Measurements from ENCODE around the gene USH1G.
"Not testable (repeated sequence)": the region's sequence is repeated elsewhere in the genome, so short reads cannot be mapped to it uniquely, and the experiment has no call there.

Gene USH1G

GRCh38 chr17:74925242-74925641 is 2.2 kb upstream of the USH1G start:
- no peak for FAIRE-seq

GRCh38 chr17:74924250-74924948 is 1.3 kb upstream of the USH1G start, which contains the start of gene OTOP2:
TSS of gene OTOP2 (plus strand) at chr17:74924273. CDS start at chr17:74924633, 360 bp downstream.
- no peak for FAIRE-seq

DNA sequence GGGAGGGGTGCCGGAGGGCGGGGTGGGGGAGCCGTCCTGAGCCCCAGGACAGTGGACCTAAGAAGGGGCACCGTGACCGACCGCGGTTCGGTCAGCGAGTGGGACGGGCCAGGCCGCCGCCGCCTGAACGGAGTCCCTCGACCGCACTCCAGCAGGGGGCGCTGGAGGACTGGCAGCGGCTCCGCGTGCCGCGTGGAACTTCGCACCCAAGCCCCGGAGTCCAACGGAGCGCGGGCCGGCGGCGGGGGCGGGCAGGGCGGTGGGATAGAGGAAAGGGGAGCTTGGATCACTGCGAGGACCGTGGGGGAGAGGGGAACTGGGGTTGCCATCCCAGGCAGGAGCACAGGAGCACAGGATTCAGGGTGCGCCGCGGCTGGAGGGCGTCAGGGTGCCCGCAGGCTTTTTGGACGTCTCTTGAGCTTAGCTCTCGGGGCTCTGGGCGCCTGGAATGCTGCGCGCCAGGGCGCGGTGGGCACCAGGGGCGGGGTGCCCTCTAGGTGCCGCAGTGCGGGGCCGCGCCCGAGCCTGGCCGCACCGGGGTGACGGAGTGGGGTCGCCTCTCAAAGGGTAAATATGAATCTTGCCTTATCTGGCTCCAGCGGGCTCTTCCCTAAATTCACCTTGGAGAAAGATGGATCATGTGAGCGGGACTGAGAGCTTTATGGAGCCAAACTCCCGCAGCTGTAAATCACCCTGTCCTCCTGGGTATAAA is 639 bp upstream of the USH1G start:
- FAIRE-seq, result no peak

DNA sequence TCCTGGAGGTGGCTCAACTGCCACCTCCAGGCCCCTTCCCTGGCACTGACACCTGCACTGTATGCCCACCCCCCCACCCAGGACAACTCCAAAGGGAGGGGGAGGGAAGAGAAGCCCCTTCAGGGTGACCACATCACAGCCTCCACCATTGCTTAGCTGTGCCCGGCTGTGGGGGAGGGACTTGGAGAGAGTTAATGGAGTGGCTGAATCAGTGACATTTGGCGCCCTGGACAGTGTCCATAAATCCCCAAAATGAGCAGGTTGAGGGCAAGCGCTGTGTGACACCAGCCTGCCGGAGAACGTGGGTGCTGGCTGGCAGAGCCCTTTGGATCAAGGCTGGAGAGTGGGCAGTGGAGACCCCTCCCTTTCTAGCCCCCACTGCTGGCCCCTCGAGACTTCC is 883 bp downstream of the USH1G start:
- FAIRE-seq, result no peak

DNA sequence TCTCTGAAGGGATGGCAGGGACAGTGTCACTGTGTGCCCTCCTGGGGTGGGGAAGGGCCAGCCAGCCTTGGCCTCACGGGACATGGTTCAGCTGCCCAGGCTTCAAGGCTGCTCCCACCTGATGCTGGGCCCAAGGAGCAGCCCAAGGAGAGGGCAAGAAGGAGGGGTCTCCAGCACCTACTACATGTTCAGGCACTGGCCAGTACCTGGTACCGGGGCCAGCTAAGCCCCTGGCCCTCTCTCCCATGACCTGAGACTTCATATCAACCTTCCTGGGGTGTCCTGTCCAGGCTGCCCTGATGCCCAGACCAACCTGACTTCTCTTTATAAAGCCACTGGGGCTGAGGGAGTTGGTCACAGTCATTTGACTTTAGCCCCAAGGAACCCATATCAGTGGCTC is 1.3 kb downstream of the USH1G start:
- FAIRE-seq, result no peak

DNA sequence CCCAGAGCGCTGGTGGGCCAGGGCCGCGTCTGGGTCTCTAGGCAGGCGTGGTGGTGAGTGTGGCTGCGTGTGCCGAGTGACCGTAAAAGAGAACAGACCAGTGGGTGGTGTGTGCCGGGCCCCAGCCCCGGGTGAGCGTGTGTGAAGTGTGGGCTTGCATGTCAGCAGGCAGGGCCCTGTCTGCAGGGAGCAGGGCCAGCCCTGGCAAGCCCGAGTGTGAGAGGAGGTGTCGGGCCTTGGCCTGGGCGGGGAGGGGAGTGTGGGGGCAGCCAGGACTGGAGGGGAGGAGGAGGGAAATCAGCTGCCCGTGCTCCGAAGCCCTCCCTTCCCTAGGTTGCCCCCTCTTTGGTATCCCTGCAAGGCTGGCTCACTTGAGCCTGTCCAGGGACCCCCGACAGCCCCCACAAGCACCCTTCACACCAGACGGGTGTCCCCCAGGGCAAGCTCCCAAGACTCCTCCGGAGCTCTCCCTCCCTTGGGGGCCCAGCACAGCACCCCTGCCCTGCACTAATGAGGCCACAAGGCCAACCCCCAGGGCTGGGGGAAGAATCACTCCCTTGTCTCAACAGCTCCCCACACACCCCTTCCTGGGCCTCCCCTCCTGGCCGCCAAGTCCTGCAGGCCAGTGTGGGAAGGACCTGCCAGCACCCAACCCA is 1.9 kb downstream of the USH1G start:
- no peak for FAIRE-seq

GRCh38 chr17:74920642-74921025 is 2.4 kb downstream of the USH1G start:
- no peak for FAIRE-seq

GRCh38 chr17:74920306-74920620 is 2.8 kb downstream of the USH1G start:
- no peak for FAIRE-seq

DNA sequence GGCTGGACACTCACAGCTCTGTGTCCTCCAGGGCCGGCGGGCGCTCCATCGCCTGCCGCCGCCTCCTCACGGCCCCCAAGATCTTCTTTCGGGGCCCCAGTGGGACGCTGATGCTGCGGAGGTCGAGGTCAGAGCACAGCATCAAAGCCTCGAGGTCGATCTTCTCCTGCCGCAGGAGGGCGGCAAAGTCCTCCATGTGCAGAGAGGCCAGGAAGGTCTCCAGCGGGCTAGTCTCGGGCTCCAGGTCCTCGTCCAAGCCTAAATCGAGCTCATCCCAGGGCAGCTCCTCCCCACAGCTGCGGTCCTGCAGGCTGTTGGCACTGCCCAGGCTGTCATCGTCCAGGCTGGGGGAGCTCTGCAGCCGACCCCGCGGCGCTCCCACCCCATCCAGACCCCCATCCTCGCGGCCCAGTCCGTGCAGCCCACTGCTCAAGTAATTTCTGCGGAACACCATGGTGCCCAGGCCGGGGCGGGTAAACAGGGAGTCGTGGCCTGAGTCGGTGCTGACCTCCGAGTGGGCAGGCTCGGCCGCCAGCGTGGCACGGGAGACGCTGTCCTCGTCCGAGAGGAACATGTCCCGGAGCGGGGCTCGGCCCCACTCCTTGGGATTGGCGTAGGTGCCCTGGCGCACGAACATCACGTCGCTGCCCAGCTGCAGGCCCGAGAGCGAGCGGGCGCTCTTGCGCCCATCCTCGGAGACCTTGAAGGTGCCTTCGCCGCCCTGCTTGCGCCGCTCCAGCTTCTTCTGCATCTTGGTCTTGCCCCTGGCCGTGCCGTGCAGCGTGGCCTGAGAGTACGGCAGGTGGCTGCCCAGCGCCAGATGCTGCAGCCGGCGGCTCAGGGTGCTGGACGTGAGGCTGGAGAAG is 3.4 kb downstream of the USH1G start:
- no peak for FAIRE-seq

GRCh38 chr17:74918906-74919305 is 4.1 kb downstream of the USH1G start:
- FAIRE-seq, result no peak

GRCh38 chr17:74917430-74917829 is 5.6 kb downstream of the USH1G start:
- no peak for FAIRE-seq

DNA sequence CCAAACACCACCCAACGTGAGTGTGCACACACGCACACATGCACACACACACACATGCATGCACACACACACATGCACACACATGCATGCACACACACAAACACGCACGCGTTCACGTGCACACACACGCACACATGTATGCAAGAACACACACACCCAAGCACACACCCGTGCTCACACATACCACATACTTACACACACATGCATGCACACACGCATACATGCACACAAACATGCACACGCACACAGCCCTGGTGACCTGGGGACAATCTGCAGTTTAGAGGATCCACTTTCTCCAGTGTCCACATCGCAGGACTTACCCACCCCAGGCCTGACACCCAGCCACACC is 6.2 kb downstream of the USH1G start:
- no peak for FAIRE-seq

DNA sequence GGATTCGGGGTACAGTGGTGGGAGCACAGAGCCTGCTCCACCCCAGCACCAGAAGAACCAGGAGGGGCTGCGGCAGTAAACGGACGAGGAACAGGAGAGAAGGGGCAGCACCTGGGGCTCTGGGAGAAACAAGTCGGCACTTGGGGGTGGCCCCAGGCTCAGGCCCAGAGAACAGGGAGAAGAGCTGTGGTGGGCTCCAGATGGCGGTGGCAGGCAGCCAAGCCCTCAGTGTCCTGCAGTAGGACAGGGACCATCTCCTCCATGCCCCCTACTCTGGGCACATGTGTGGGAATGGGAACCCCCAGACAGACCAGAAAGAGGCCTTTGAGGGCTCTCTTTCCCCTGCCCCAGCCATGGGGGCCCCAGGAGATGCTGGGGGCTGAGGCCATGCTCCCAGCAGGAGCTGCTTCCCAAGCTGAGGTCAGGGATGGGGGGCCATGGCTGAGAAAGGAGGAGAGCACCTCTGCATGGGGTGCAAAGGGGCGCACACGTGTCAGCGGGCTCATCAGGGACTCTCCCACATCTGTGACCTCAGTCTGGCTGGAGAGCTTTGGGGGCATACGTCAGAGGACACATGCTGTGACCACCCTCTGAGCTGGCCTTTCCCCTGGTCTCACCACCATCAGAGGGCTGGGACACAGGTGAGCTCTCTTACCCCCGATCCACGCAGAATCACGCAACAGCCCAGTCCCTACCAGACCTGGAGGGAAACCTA is 6.8 kb downstream of the USH1G start:
- no peak for FAIRE-seq

GRCh38 chr17:74911423-74911822 is 11.6 kb downstream of the USH1G start:
- not testable (repeated sequence) for FAIRE-seq

DNA sequence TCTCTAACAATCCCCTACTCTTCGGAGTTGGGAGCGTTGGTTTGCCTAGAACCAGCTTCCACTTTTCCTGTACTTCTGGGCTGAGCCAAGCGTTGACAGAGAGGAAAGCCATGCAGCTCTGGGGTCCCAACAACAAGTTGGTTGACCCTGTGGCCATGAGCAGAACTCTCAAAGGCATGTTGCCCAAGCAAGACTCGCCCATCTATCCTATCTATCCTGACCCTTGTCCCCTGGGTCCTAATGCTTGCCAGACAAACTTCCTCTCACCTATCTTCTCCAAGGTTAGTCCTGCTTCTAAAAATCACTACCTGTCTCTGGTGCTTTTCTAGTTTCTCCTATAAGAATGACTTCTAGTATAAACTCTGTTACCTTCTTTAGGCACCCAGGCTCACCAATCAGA is 14.0 kb downstream of the USH1G start:
- FAIRE-seq, result not testable (repeated sequence)

- no peak for FAIRE-seq
These were observed 16.0 kb downstream of the USH1G start for GRCh38 chr17:74907012-74907411.

- not testable (repeated sequence) for FAIRE-seq
These were observed 16.8 kb downstream of the USH1G start for GRCh38 chr17:74906214-74906793.

DNA sequence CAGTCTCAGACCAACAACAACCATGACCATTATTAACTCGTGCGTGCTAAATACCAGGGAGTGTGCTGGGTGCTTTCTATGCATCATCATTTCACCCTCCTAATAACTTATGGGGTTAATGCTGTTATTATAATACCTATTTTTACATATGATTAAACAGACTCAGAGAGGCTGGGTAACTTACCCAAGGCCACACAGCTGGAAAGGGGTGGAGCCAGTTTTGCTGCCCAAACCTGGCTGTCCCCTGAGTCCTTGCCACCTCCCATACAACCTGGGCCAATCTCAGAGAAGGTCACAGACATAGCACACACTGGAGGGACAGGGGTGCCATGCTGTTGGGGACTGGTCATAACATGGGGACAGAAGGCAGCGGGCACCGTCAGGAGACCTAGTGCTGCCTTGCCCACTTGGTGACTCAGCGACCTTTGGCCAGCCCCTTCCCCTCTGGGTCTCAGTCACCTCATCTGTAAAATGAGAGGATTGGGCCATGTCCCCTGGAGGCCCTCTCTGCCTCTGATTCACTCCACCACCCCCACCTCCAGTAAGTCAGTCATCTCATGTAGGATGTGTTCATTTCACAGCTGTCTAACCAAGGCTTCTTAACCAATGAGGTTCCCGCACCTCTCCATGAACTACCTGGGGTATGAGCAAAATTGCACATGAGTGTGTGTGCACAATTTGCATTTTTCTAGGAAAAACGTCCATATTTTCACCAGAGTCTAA is 18.2 kb downstream of the USH1G start:
- FAIRE-seq, result no peak

GRCh38 chr17:74903671-74904070 is 19.4 kb downstream of the USH1G start:
- FAIRE-seq, result no peak

GRCh38 chr17:74903034-74903433 is 20.0 kb downstream of the USH1G start:
- no peak for FAIRE-seq

DNA sequence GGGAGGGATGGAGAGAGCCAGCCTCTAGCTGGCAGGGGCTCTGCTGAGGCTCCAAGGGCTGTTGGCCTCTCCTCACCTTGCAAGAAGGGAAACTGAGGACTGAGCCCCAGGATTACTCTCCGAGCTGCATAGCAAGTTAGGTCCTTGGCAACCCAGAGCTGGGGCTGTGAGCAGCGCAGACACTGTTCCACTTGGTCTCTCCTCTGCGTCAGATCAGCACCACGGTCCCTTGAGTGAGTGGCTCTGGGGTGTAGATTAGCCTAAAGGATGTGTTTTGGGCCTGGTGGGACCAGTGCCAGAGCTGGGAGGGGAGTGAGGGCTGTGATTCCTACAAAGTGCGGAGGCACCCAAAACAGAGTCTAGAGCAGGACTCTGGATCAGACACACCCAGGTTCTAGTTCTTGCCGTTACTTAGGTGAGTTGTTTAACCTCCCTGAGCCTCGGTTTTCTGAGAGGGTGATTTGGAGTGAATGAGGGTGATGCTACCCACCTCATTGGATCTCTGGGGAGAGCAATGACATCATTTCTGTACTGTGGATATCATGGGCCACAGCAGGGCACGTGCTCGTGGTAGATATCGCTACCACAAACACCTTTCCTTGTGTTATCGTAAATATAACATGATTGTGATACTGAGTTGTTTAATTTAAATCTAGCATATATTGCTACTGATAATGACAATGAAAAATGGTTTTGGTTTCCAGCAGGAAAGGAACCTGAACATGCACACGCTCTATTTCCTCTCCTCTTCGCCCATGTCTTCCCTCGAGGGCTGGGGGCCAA is 21.5 kb downstream of the USH1G start:
- FAIRE-seq, result no peak
